Measurements from ENCODE around the gene TMEM81. TPM values are rescaled to one million over a fixed set of nuclear protein-coding genes. Genes with fewer than 3 reads are reported as not detected.

The TMEM81 gene
- total RNA-seq, 1 experiment from 2014 or later: 5.4 TPM

GRCh38 chr1:205074513-205074912 lies 9.7 kb downstream of the TMEM81 start:
- no TSS peak for BruUV-seq (replicated peaks)
- intact Hi-C loops (cut with micrococcal nuclease; ENCODE audit: unreplicated experiment): no loop called here
- Histone ChIP-seq H3K4me2 (no peak overlapping the region), H3K4me3 (no peak overlapping the region), H4K20me1 (ENCODE audit: insufficient read depth) (no peaks in the 10 kb centered on the region), H3F3A (ENCODE audit: insufficient read depth, low read depth) (no peaks in the 10 kb centered on the region), H2AFZ (no peak overlapping the region), H3K36me3 (ENCODE audit: low read depth) (no peaks in the 10 kb centered on the region), H3K4me1 (replicated peaks; ENCODE audit: insufficient read depth) (no peaks in the 10 kb centered on the region), H3K27me3 (ENCODE audit: insufficient read depth, low read depth) (no peaks in the 10 kb centered on the region), H3K9me3 (ENCODE audit: insufficient read depth, low read depth) (no peaks in the 10 kb centered on the region), H3K79me2 (ENCODE audit: low read depth) (no peaks in the 10 kb centered on the region), H3K9me2 (ENCODE audit: insufficient read depth) (no peaks in the 10 kb centered on the region), H3K27ac (no peak overlapping the region)
- DNase-seq: no peak
- TF ChIP-seq EZH2 (IDR thresholded peaks at IDR 0.05; ENCODE audit: low read depth) (no peak), CTCF (conservative IDR thresholded peaks at IDR 0.05) (no peak)
- ChIA-PET POLR2A (ENCODE audit: unreplicated experiment) (no interaction called here), CTCF (no interaction called here)

GRCh38 chr1:205074084-205074483 lies 10.2 kb downstream of the TMEM81 start:
- Histone ChIP-seq H3K36me3 (ENCODE audit: low read depth) (no peaks in the 10 kb centered on the region), H3K4me3 (no peak overlapping the region), H3K79me2 (ENCODE audit: low read depth) (no peaks in the 10 kb centered on the region), H4K20me1 (ENCODE audit: insufficient read depth) (no peaks in the 10 kb centered on the region), H2AFZ (no peak overlapping the region), H3K9me2 (ENCODE audit: insufficient read depth) (no peaks in the 10 kb centered on the region), H3K4me2 (no peak overlapping the region), H3K27me3 (ENCODE audit: insufficient read depth, low read depth) (no peaks in the 10 kb centered on the region), H3F3A (ENCODE audit: insufficient read depth, low read depth) (no peaks in the 10 kb centered on the region), H3K4me1 (replicated peaks; ENCODE audit: insufficient read depth) (no peaks in the 10 kb centered on the region), H3K27ac (no peak overlapping the region), H3K9me3 (ENCODE audit: insufficient read depth, low read depth) (no peaks in the 10 kb centered on the region)
- no peak for DNase-seq
- no TSS peak for BruUV-seq (replicated peaks)
- TF ChIP-seq CTCF (conservative IDR thresholded peaks at IDR 0.05) (no peak), EZH2 (IDR thresholded peaks at IDR 0.05; ENCODE audit: low read depth) (no peak)
- ChIA-PET CTCF (interaction anchor here (0.7 kb wide), 1 partner anchor 390 kb away, joined by 3 read pairs; no protein-coding TSS in a partner anchor), POLR2A (ENCODE audit: unreplicated experiment) (no interaction called here)
- intact Hi-C loops (cut with micrococcal nuclease; ENCODE audit: unreplicated experiment): no loop called here

GRCh38 chr1:205073511-205073910 lies 10.7 kb downstream of the TMEM81 start:
- no peak for DNase-seq
- H3K27ac ChIP-seq: no peak overlapping the region
- H3K36me3 ChIP-seq (ENCODE audit: low read depth): no peaks in the 10 kb centered on the region
- POLR2A ChIA-PET (ENCODE audit: unreplicated experiment): no interaction called here
- H3K79me2 ChIP-seq (ENCODE audit: low read depth): no peaks in the 10 kb centered on the region
- TF ChIP-seq CTCF (conservative IDR thresholded peaks at IDR 0.05) (no peak), EZH2 (IDR thresholded peaks at IDR 0.05; ENCODE audit: low read depth) (no peak)
- H3K9me2 ChIP-seq (ENCODE audit: insufficient read depth): no peaks in the 10 kb centered on the region
- no peaks in the 10 kb centered on the region for H3K4me1 ChIP-seq (replicated peaks; ENCODE audit: insufficient read depth)
- BruUV-seq (replicated peaks): no TSS peak
- no peaks in the 10 kb centered on the region for H4K20me1 ChIP-seq (ENCODE audit: insufficient read depth)
- no peaks in the 10 kb centered on the region for H3K9me3 ChIP-seq (ENCODE audit: insufficient read depth, low read depth)
- CTCF ChIA-PET: interaction anchor here (0.7 kb wide), 1 partner anchor 390 kb away, joined by 3 read pairs; no protein-coding TSS in a partner anchor
- H3K27me3 ChIP-seq (ENCODE audit: insufficient read depth, low read depth): peaks cover 4% of the 10 kb centered on the region; the same call in 1 of the 2 replicates
- H3K4me3 ChIP-seq: no peak overlapping the region
- H3K4me2 ChIP-seq: no peak overlapping the region
- intact Hi-C loops (cut with micrococcal nuclease; ENCODE audit: unreplicated experiment): no loop called here
- H3F3A ChIP-seq (ENCODE audit: insufficient read depth, low read depth): no peaks in the 10 kb centered on the region
- H2AFZ ChIP-seq: no peak overlapping the region

Measured in PC-9 (cell line).